GM19455 (cell line): ENCODE data around the gene LRRTM4.
"Not testable (repeated sequence)": the region's sequence is repeated elsewhere in the genome, so short reads cannot be mapped to it uniquely, and the experiment has no call there.

ENCODE experiments used
- ATAC-seq: cut with Tn5 transposase; IDR thresholded peaks from one replicate; pipeline ENCODE4 v1.9.1; 2021; ENCODE audit not compliant: unreplicated experiment

Gene LRRTM4

GRCh38 chr2:76781313-76781712 is 740.9 kb downstream of the LRRTM4 start:
- ATAC-seq = not testable (repeated sequence)

GRCh38 chr2:76763276-76763675 is 758.9 kb downstream of the LRRTM4 start:
- no peak for ATAC-seq

GRCh38 chr2:76760367-76760704 is 761.8 kb downstream of the LRRTM4 start:
- ATAC-seq = no peak

GRCh38 chr2:76759634-76760366 is 762.4 kb downstream of the LRRTM4 start:
- no peak for ATAC-seq

GRCh38 chr2:76752506-76752905 is 769.7 kb downstream of the LRRTM4 start:
- ATAC-seq = no peak

- ATAC-seq = no peak
Observed at GRCh38 chr2:76749858-76750257, 772.3 kb downstream of the LRRTM4 start.

GRCh38 chr2:76748581-76749296 is 773.4 kb downstream of the LRRTM4 start:
- ATAC-seq = no peak

GRCh38 chr2:76745605-76746004 is 776.6 kb downstream of the LRRTM4 start:
- no peak for ATAC-seq

- no peak for ATAC-seq
Observed at GRCh38 chr2:76737607-76738006, 784.6 kb downstream of the LRRTM4 start.

GRCh38 chr2:76733736-76734135 is 788.4 kb downstream of the LRRTM4 start:
- no peak for ATAC-seq

GRCh38 chr2:76731157-76731556 is 791.0 kb downstream of the LRRTM4 start:
- no peak for ATAC-seq

- no peak for ATAC-seq
Observed at GRCh38 chr2:76730021-76730420, 792.2 kb downstream of the LRRTM4 start.

GRCh38 chr2:76721226-76721625 is 801.0 kb downstream of the LRRTM4 start:
- ATAC-seq = no peak

GRCh38 chr2:76713312-76713711 is 808.9 kb downstream of the LRRTM4 start:
- no peak for ATAC-seq

GRCh38 chr2:76711490-76711889 is 810.7 kb downstream of the LRRTM4 start:
- ATAC-seq = no peak

GRCh38 chr2:76700894-76701293 is 821.3 kb downstream of the LRRTM4 start:
- ATAC-seq = no peak

- ATAC-seq = not testable (repeated sequence)
Observed at GRCh38 chr2:76697998-76698713, 824.0 kb downstream of the LRRTM4 start.
